HS-27A (cell line): Measurements from ENCODE around the gene TSFM.
A peak's percentile ranks its signal among the peaks of the same experiment; 100 is the strongest.

Experiments used
- DNase-seq: peaks from one replicate; pipeline ENCODE4 v3.0.0-alpha.2; 2012; ENCODE audit warnings: low read depth, missing footprints

The TSFM gene

GRCh38 chr12:57782608-57783465 lies at the start of gene TSFM:
Gene TSFM (plus strand): TSS chr12:57782787. CDS start chr12:57782802, 15 bp downstream.
- DNase-seq = peak; percentile 76

GRCh38 chr12:57733928-57734327 lies 48.7 kb upstream of the TSFM start:
- DNase-seq = no peak

GRCh38 chr12:57734591-57734990 lies 48.0 kb upstream of the TSFM start:
- no peak for DNase-seq

- DNase-seq = no peak
Measured at GRCh38 chr12:57735198-57735855, 47.3 kb upstream of the TSFM start.

GRCh38 chr12:57735952-57736740 lies 46.4 kb upstream of the TSFM start:
- DNase-seq = no peak

GRCh38 chr12:57736741-57737466 lies 45.7 kb upstream of the TSFM start:
- no peak for DNase-seq

- DNase-seq = no peak
Measured at GRCh38 chr12:57737467-57738460, 44.8 kb upstream of the TSFM start.

GRCh38 chr12:57738661-57739237 lies 43.8 kb upstream of the TSFM start, which contains the start of gene AGAP2:
Gene AGAP2 (minus strand): TSS chr12:57738742. CDS start chr12:57738246, 496 bp downstream.
- no peak for DNase-seq

- DNase-seq = no peak
Measured at GRCh38 chr12:57739387-57739786, 43.2 kb upstream of the TSFM start.

- DNase-seq = no peak
Measured at GRCh38 chr12:57739914-57740538, 42.6 kb upstream of the TSFM start.

GRCh38 chr12:57740656-57741412 lies 41.8 kb upstream of the TSFM start:
- DNase-seq = no peak

- no peak for DNase-seq
Measured at GRCh38 chr12:57741413-57741789, 41.2 kb upstream of the TSFM start.

GRCh38 chr12:57741844-57742738 lies 40.5 kb upstream of the TSFM start:
- DNase-seq = no peak

- no peak for DNase-seq
Measured at GRCh38 chr12:57743769-57744168, 38.8 kb upstream of the TSFM start.

GRCh38 chr12:57744194-57744776 lies 38.3 kb upstream of the TSFM start:
- peak; percentile 54 for DNase-seq

GRCh38 chr12:57744777-57745484 lies 37.7 kb upstream of the TSFM start, which contains the start of gene TSPAN31:
Gene TSPAN31 (plus strand): TSS chr12:57745039. CDS start chr12:57745155, 116 bp downstream.
- peak; percentile 97 for DNase-seq

- DNase-seq = no peak
Measured at GRCh38 chr12:57745485-57745881, 37.1 kb upstream of the TSFM start.
